SK-N-DZ (cell line): ENCODE data around the gene CD58.

Experiments
- DNase-seq: peaks from one replicate; pipeline ENCODE4 v3.0.0-alpha.2; 2015; ENCODE audit warnings: low spot score
- small RNA-seq, 2 experiments: library from RNA; depleted of rRNA; stranded (forward); fragments of <200 nt; gene quantifications; one replicate each; pipeline ENCODE3, GENCODE V24; 2014

CD58 gene

DNA sequence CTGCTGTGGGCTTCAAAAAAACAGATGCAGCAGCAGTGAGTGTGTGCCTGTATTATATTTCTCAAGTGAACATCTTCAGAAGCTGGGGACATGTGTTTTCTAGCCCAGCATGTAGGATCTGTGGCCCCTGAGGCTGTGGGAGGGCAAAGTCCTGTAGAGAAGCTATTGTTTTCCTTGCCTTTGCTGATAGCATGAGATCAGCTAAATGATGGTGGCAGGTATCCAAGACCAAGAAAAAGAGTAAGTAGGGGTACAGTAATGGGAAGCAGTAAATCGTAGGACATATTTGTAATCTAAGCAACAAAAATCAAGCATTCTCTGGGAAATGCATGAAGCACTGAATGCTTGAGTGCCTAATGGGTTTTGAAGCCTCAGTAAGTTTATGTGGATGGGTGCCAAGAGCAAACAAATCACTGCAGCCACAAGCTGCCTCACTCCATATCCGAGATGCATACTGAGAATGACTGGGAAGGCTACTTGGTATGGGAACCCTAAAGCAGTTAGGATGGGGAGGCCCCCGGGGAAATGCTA, 98.3 kb downstream of the CD58 start:
- DNase-seq: no peak

DNA sequence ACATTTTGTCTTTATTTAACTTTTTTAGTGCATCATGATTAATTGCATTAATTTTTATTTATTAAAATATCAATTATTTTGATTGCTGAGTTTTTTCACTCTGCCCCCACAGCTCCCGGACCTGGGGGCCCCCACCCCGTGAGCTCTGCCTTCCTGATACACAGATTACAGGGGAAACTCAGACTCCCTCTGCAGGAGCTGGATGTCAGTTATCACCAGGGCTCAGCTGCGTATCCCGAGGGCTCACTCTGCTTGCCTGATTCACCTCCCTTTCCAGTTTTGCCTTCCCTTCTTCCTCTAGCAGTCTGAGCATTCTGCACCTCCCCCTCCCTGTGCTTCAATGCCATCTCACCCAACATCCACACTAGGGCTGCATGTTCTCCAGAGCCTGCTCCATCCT, 99.6 kb downstream of the CD58 start:
- no peak for DNase-seq

DNA sequence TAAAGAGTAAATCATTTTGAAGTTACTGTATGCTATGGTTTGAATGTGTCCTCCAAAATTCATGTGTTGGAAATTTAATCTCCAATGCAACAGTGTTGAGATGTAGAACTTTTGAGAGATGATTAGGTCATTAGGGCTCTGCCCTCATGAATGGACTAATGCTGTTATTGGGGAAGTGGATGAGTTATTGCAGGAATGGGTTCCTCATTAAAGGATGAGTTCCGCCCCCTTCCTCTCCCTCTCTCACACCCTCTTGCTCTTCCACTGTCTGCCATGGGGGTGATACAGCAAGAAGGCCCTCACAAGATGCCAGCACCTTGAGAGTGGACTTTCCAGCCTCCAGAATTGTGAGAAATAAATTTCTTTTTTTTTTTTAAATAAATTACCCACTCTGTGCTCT, 100.2 kb downstream of the CD58 start:
- DNase-seq: no peak

DNA sequence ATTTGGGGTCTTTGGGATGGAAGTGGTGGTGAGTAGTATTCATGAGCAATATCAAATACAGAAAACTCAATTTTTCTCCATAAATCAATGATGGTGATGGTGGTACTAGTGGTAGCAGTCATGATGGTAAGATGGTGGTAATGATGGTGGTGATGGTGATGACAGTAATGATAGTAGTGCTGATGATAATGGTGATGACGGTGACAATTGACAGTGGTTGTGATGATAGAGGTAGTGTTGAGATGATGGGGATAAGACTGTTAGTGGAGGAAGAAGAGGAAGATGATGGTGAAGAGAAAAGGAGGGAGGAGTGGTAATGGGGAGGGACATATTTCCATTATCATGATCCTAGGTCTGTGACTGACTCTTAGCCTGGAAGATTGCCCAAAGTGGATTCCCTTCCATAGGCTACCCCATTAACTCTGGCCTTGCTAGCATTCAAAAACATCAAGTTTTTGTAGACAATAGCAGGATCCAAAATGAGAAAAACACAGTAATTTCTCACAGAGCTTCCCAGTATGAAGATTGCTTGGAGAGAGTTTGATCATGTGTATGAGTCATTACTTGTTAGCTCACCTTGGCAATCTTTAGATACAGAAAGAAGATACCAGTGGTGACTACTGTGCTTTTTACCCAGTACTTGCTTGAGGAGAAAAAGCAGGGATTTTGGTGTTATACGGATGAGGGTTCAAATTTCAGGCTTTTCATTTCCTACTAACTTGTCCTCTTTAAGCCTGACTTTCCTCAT, 103.8 kb downstream of the CD58 start:
- DNase-seq: no peak

DNA sequence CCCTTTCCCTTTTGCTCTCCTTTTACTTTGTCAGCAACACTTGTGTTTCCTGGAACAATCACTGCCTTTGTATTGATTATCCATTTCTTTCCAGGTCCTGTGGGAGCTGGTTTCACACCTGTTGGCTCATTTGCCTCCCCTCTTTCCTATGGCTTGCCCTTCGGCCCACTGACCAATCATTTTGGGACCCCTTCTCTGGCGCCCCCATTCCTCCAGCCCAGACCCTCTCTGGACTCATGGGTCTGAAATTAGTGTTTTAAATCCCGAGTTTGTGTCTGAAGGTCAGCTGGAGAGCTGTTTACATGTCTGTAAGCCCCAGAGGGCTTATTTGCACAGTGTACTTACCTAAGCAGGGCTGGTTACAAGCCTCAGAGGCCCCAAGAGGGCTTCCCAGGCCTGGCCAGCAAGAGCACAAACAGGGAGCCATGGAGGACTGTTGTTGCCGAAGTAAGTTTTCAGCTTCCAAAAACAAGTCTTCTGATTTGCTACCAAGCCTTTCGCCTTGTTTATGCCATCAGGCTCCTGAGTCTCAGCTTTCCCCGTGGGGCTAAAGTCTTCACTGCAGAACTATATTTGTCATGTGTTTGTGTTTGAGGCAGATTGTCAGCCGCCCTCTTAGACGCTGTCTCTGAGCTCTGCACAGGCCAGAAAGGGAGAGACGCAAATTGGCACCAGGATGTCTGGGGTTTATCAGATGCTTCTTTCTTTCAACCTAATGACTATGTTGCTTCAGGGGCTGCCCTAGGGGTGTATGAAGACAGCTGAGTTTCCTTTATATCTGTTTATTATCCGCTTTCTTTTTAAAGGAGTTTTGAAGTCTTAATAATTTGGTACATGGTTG, 104.8 kb downstream of the CD58 start:
- peak; percentile 75 for DNase-seq

DNA sequence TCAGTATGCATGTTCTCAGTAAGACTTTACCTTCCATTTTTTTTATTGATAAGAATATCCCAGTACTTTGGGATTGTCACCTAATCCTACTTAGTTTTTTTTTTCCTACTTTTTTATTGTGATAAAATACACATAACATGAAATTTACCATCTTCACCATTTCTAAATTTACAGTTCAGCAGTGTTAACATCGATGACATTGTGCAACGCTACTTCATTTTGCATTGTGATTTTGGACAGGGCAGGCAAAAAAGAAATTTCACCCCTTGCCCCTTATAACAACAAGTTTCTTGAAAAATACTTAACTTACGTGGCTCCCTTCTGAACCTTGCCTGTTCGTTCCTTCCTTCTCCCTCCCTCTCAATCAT, 105.4 kb downstream of the CD58 start:
- DNase-seq: no peak

Small RNA genes lying within 50 kb of the gene (small RNA-seq; reads per million reads assigned to genes)
- 0 reads per million in 2 experiments for gene MIR548AC
